Keratinocyte (primary cell): ENCODE data around the gene LAMA1.

Source experiments
- EZH2 ChIP-seq: IDR thresholded peaks from one replicate; pipeline ENCODE4 v1.6.1; 2012; ENCODE audit warnings: inconsistent platforms, mild to moderate bottlenecking, low read length, moderate library complexity
- TF ChIP-seq, protein P1 (sequence below), 3 experiments: IDR thresholded peaks in 1 of 3; conservative IDR thresholded peaks in 1 of 3; optimal IDR thresholded peaks in 1 of 3; 2 replicates in 2 of 3; 3 replicates in 1 of 3; pipeline versions ENCODE3 to v1.5.1; 2011; ENCODE audit warnings: low read length in 3 of 3, mild to moderate bottlenecking in 3 of 3, moderate library complexity in 2 of 3, control low read depth in 1 of 3, inconsistent platforms in 1 of 3; ENCODE audit not compliant: insufficient read depth in 2 of 3; ENCODE audit errors: extremely low read depth in 1 of 3

DNA sequence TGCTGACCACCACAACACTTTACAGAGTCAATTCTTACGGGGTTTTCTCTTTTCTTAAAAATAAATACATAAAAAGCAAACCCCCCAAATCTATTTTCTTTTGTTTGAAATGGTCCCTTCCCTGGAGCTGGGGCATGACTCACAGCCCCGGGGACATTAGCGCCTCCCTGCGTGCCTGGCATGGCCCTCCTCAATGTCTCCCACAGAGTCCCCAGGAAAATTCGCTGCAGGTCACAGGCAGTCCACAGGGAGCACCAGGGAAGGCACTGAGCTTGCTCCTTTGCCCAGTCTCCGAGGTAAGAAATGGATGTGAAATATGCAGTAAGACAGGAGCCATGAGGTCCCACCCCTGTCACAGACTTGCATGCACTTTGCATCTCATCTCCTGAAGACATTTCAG, 142.5 kb downstream of the LAMA1 start:
- TF ChIP-seq, protein P1, sequence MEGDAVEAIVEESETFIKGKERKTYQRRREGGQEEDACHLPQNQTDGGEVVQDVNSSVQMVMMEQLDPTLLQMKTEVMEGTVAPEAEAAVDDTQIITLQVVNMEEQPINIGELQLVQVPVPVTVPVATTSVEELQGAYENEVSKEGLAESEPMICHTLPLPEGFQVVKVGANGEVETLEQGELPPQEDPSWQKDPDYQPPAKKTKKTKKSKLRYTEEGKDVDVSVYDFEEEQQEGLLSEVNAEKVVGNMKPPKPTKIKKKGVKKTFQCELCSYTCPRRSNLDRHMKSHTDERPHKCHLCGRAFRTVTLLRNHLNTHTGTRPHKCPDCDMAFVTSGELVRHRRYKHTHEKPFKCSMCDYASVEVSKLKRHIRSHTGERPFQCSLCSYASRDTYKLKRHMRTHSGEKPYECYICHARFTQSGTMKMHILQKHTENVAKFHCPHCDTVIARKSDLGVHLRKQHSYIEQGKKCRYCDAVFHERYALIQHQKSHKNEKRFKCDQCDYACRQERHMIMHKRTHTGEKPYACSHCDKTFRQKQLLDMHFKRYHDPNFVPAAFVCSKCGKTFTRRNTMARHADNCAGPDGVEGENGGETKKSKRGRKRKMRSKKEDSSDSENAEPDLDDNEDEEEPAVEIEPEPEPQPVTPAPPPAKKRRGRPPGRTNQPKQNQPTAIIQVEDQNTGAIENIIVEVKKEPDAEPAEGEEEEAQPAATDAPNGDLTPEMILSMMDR (optimal IDR thresholded peaks at IDR 0.05 in 1 of 3, IDR thresholded peaks at IDR 0.05 in 1 of 3, conservative IDR thresholded peaks at IDR 0.05 in 1 of 3; ENCODE audit: extremely low read depth in 1 of 3, insufficient read depth in 2 of 3, low read length in 3 of 3): no peak
- TF ChIP-seq EZH2: no peak
